Activated CD4-positive, CD25-positive, alpha-beta regulatory T cell treated with anti-CD3 and anti-CD28 coated beads, Interleukin-2, amount 50 U/mL, for 24 hours (primary cell): ENCODE results near the gene AKIP1.

Experiments
- ATAC-seq, 2 donors: fragments of 150-1000 bp; cut with Tn5 transposase; one replicate each; pipeline ENCODE4 v1.10.0; 2021; ENCODE audit warnings: mild to moderate bottlenecking in 1 of 2, moderate library complexity in 1 of 2

AKIP1 gene

DNA sequence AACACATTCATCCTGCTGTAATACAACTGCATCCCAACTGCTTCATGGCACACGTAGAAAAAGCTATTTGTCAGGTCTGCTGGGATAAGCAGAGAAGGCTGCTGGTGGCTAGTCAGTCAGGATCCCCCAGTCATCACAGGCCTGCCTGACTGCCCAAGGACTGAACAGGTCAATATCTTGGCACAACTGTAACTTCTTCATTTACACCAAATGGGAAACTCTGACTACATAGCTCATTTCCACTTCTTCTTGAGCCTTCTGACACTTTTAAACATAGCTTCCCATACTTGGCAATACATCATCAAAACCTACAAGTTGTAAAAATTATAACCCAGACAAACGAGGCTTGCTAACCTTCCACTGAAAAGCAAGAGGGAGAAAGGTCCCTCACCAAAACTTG lies 50.4 kb downstream of the AKIP1 start:
- no peak for ATAC-seq

DNA sequence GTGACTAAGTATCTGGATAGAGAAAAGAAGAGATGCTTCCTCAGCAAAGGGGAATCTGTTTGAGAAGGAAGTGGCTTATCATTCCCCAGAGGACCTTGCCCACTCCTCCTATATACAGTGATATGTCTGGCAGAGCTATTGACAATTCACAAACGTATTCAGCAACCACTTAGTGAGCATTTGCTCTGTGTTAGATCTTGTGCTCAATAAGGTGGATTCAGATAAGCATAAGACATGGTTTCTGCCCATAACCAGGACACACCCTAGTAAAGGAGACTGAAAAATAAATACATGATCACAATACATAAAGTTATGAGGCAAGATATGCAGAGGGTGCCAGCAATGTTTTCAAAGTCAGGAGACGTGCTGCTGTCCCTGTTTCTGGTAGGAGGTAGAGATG lies 51.9 kb downstream of the AKIP1 start:
- ATAC-seq: no peak

DNA sequence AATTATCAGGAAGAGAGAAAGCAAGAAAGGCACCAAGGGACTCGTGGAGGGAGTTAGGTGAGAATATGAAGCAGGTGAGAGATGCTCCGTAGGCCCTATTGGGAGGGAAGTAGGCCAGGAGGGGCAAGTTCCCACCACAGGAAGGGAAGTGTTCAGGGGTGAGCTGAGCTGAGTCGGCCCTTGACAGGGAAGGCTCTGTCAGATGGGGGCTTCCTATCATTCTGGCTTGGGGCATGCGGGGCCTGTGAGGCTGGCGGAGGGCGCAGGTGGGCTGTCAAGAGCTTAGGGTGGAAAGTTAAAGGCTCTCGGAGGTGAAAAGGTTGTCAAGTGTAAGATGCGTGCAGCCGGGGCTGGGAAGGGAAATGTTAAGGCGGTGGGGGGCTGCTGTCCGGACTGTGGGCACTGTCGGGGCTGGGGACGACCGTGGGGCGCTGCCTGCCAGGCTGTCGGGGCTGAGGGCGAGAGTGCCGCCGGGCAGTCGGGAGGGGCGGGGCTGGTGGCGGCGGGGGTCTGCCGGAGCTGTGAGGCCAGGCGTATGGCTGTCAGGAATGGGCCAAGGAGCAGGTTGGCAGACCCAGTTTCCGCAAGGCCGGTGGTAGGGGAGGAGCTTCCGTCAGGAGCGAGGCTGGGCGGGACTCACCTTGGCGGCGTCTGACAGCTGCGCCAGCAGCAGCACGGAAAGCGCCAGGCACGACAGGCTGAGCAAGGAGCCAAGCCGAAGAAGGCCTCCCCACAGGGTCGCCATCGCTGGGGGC lies 52.8 kb downstream of the AKIP1 start:
- ATAC-seq: peak; percentile 76

DNA sequence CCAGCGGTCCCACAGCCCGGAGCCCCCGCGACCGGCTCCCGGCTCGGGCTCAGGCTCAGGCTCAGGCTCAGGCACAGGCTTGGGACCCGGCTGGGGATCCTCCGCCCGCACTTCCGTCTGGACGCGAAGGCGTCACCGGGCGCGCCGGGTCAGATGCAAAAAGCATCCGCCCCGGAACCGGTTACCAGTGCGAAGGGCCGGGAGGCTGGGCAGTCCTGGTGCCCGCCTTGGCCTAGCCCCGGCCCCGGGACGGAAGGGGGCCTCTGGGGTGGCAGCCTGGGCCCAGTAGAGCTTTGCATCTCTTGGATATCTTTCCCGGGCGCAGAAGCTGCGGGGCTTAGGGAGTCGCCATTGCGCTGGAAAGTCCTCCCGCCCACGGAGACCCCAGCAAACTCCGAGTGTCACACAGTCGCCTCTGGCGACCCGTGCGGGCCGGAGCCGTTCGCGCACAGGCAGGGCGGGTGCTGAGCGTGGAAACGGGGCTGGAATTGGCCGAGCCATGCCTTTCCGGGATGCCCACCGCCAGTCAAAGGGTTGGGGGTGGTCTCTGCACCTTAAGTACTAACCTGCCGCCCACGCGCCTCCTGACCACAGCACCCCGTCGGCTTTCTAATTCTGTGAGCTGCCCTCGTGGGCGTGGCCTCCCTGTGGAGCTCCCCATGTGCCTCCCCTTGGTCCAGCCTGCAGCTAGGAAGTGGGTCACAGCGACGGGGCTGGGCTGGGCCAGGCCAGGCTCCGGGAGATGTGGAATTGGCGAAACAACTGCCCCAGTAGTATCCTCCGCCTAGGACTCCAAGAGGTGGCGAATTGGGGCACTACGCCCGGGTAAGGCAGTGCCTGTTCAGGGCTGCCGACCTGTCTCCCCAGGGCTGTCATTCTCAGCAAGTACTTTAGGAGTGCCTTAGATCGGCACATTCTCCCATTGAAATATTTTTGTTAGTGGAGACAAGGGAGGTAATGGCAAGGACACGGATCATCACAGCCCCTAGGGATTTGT lies 53.6 kb downstream of the AKIP1 start, which contains the start of gene TMEM9B:
Gene TMEM9B, minus strand, starts transcription at position 119 of the 997 bp plus-strand sequence. CDS start 129 bp downstream, outside the sequence.
- peak; percentile 87 to 88 for ATAC-seq

GRCh38 chr11:8967184-8967583 lies 56.2 kb downstream of the AKIP1 start:
- ATAC-seq: no peak
